Measurements from ENCODE around the gene ATP6V0D1. TPM values are rescaled to one million over a fixed set of nuclear protein-coding genes. Genes with fewer than 3 reads are reported as not detected.

Gene ATP6V0D1
- total and polyA plus RNA-seq, 8 donors, result 17.4 to 54.0 (median 32.3) TPM

- no peak for TF ChIP-seq CTCF (IDR thresholded peaks at IDR 0.05)
- no peak for ATAC-seq
- FAIRE-seq, result no peak
- Histone ChIP-seq H3K27me3 (no peaks in the 10 kb centered on the region), H3K9me3 (no peaks in the 10 kb centered on the region), H3K27ac (no peak overlapping the region), H3K4me3 (no peak overlapping the region), H3K4me1 (peaks cover 19 to 26% (median 22%) of the 10 kb centered on the region in 3 donors), H3K36me3 (peaks cover 0 to 19% (median 0%) of the 10 kb centered on the region in 3 donors)
- peak in 2 of 6 donors; percentile 26 to 68 for DNase-seq
- intact Hi-C loops (cut with DNase I), result no loop called here
- WGBS, 2 donors, result 92 to 96% methylated on average over 19 of the region's 19 CpGs
Measured at GRCh38 chr16:67438824-67439393, 42.0 kb downstream of the ATP6V0D1 start.

DNA sequence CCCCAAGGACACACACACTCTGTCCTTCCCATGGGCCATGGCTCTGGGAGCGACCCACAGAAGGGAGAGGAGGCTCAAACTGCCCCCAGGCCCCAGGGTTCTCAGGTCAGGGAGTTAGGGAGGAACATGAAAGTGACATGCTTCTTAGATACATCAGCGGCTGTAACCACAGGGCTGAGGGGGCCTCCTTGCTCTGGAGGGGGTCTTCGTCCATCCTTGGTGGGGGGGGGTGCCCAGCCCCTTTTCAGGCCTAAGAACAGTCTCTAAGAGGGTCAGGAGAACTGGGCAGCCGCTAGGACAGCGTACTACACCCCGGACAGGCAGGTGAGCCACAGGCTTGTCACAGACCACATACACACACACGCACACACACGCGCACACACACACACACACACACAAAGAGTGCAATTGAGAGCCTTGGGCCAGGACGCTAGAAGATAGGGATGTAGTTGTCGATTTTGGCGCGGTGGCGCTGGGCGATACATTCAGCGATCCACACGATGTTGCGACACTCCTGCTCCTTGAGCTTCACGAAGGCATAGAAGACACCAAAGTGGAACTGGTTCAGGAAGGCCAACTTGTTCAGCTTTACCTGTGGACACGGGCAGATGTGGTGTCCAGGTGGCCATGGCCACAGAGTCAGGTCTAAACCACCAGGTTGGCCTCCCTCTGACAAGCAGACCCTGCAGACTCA is 42.7 kb downstream of the ATP6V0D1 start:
- Histone ChIP-seq H3K36me3 (peaks cover 0 to 19% (median 0%) of the 10 kb centered on the region in 3 donors), H3K27ac (no peak overlapping the region), H3K27me3 (no peaks in the 10 kb centered on the region), H3K9me3 (no peaks in the 10 kb centered on the region), H3K4me3 (no peak overlapping the region), H3K4me1 (peaks cover 19 to 20% (median 19%) of the 10 kb centered on the region in 3 donors)
- intact Hi-C loops (cut with DNase I), result no loop called here
- DNase-seq, result peak in 1 of 6 donors; percentile 43
- WGBS, 2 donors, result 91 to 95% methylated on average over 20 of the region's 20 CpGs
- no peak for TF ChIP-seq CTCF (IDR thresholded peaks at IDR 0.05)
- FAIRE-seq, result no peak
- ATAC-seq, result no peak

DNA sequence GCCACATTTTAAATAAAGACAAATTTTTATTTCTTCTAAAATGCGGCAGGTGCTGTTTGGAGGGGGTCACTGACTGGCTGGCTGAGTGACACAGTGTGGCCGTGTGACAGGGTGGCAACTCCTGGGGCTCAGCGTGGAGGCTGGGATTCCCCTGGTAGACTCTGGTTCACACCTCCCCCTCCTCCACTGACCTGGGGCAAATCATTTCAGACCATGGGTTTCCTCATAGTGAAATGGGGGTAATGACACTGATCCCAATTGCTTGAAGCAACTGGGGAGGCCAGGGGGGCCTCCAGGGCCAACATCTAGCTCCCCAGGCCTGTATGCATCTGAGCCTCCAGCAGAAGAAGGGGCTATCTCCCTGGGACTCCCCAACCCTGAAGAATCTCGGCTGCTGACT is 43.4 kb downstream of the ATP6V0D1 start:
- TF ChIP-seq CTCF (IDR thresholded peaks at IDR 0.05), result no peak
- H3K27ac ChIP-seq, result no peak overlapping the region
- ATAC-seq, result no peak
- no peaks in the 10 kb centered on the region for H3K9me3 ChIP-seq
- H3K27me3 ChIP-seq, result no peaks in the 10 kb centered on the region
- H3K4me3 ChIP-seq, result no peak overlapping the region
- peaks cover 13 to 16% (median 14%) of the 10 kb centered on the region in 3 donors for H3K4me1 ChIP-seq
- intact Hi-C loops (cut with DNase I), result no loop called here
- 83 to 84% methylated on average over 4 of the region's 4 CpGs for WGBS, 2 donors
- no peak for FAIRE-seq
- DNase-seq, result no peak
- peaks cover 0 to 19% (median 0%) of the 10 kb centered on the region in 3 donors for H3K36me3 ChIP-seq

GRCh38 chr16:67436640-67437193 is 44.2 kb downstream of the ATP6V0D1 start:
- FAIRE-seq (no peak), DNase-seq (peak in 2 of 6 donors; percentile 18 to 71)
- intact Hi-C loops (cut with DNase I), result no loop called here

More at GRCh38 chr16:67436640-67437193, 44.2 kb downstream of the ATP6V0D1 start:
- Histone ChIP-seq H3K27ac (no peak overlapping the region), H3K4me3 (no peak overlapping the region), H3K27me3 (no peaks in the 10 kb centered on the region), H3K4me1 (peaks cover 5 to 15% (median 13%) of the 10 kb centered on the region in 3 donors), H3K36me3 (peaks cover 0 to 19% (median 0%) of the 10 kb centered on the region in 3 donors), H3K9me3 (no peaks in the 10 kb centered on the region)
- no peak for TF ChIP-seq CTCF (IDR thresholded peaks at IDR 0.05)
- no peak for ATAC-seq
- 94 to 96% methylated on average over 23 of the region's 23 CpGs for WGBS, 2 donors

Measured in pancreas (tissue), 10 donors.